Activated T-cell treated with anti-CD3 and anti-CD28 coated beads for 24 hours (primary cell): ENCODE results near the gene DOCK10.

Experiments
- DNase-seq: peaks from one replicate; pipeline ENCODE4 v3.0.0-alpha.2; 2020; ENCODE audit warnings: low read depth

The DOCK10 gene

DNA sequence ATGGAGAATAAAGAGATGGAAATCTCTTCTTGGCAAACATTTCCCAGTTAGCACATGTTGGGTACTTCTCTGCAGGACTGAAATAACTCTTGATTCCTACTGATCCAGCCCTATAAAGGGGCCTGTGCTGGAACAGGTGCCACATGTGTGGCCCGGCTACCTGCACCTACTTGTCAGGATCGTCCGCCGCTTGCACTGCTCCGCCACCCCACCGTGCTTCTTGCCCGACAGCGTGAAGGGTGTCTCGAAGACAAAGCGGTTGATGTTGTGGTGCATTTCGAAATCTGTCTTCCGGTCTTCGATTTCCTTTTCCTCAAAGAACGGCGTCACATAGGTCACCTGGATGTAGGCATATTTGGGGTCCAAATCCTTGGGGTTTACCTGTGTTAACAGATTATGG is 267.5 kb downstream of the DOCK10 start:
- DNase-seq: no peak

DNA sequence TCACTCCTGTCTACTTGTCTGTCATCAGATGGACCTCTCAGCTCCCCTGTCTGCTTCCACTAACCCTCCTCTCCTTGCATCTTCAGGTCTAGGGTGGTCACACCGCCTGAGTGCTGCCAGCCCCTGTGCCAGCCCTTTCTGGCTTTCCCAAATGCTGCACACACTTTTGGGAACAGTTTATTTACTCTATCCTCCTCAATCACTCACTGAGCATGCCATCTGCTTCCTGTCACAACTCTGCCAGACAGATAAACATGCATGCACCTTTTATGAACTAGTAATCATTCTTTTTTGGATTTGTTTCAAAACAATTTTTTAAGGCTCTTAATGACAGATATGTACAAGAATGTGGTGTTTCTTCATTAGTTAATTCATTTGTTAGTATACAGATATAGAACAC is 269.8 kb downstream of the DOCK10 start:
- no peak for DNase-seq

DNA sequence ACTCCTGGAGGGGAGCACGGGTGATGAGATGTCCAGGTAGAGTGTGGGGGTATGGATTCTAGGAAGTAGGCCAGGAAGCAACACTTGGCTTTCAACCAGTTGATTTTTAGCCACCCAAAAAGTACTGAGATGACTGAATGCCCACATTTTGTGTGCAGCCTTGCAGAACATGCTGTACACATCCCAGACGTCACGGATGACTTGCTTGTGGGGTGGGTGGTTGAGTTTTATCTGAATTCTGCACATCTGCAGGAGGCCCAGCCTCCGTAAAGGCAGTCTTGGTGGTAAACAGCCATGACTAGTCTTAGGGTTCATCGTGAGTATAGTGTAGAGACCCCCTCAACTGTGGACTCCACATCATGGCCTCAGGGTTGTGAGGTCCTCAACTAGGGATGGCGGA is 272.8 kb downstream of the DOCK10 start:
- no peak for DNase-seq

DNA sequence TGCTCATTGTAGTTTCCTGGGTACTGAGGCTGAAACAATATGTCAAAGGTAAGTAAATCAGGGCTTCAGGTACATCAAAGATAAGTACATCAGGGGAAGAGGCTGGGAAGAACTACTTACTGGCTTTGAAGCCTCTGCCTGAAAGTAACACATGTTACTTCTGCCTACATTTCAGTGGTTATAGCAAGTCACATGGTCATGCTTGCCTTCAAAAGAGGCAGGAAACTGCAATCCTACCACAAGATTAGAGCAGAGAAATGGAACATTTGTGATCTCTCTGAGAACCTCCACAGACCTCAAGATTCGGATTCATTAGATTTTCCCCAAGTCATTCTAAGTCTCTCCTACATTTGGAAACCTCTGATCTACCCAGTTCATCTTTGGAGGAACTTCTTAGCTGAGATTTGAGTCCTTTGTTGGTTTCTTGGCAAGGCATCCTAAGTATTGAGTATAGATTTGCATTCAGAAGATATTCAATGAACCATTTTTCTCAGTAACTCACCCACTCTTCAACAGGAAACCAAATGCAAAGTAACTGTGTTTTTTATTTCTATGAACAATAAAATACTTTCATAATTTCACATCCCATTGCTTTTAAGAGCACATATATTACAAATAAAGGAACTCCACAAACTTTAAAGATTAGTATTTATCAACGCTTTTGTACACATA is 277.6 kb downstream of the DOCK10 start:
- no peak for DNase-seq

DNA sequence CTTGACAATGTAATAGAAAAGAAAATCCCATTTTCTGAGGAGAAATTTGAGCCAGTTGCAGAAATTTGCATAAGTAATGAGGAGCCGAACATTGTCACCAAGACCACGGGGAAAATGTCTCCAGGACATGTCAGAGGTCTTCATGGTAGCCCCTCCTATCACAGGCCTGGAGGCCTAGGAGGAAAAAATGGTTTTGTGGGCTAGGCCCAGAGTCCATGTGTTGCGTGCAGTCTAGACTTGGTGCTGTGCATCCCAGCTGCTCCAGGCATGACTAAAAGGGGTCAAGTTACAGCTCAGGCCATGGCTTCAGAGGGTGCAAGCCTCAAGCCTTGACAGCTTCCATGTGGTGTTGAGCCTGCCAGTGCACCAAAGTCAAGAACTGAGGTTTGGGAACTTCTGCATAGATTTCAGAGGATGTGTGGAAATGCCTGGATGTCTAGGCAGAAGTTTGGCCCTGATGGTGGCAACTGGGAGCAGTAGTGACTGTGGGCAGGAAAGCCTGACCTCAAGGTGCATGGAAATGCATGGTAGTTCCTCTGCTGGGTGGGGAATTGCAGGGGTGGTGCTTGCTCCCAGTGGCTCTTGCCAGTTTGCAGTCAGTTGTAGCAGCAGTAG is 284.2 kb downstream of the DOCK10 start:
- no peak for DNase-seq

DNA sequence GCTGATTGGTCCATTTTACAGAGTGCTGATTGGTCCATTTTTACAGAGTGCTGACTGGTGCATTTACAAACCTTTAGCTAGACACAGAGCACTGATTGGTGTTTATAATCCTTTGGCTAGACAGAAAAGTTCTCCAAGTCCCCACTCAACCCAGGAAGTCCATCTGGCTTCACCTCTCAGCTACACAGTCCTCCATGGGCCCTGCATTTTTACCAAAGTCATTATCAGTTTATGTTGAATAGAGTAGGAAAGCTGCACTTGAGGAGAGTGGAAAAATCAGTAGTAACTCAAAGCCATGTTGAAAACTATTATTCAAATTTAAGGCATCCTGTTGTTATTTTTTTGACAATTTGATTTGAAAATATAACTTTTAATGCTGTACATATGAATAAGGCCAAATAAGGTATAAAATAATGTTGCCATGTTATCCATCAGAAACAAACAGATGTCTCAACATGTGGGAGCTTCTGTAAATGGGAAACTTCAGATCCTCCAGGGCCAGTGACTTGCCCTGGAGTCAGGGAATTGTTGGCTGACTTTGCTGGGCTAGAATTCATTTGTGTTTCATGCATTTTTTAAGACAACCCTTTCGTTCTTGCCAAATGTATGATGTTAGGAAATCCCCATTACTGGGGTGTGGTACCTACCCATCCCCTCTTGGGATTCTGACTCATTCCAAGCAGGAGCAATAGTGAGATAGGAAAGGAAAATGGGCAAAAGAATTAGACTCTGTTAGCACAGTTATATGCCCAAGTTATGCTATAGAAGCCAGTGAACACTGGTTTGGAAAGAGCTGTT is 288.3 kb downstream of the DOCK10 start:
- no peak for DNase-seq

DNA sequence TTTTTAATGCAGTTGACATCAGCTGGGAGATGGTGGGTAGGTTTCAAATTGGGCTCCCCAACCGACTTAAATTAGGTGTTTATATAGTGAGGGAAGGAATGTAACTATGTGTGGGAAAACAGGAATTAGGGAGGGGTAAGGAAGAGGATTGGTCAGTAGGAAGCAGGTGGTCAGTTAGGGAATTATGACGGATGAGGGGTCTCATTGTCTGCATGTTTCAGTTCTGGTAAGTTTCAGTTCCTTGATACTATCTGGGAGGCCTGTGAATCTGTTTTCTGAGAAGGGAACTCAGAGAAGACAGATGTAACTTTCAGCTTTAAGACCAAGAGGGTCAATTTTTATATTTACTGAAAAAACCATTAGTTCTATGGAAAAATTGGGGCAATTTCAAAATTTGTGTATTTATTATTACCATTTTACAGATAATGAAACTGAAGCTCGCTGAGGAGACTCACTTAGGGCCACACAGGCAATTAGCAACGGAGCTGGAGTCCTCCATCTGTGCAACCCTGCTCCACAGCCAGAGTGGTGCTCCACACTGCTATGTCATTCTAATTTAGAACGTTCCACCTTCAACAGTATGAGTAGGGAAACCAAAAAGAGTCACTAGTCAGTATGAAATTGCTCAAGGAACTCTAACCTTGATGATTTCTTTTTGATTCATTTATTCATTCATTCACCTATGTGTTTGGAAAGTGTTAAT is 290.1 kb downstream of the DOCK10 start:
- no peak for DNase-seq

DNA sequence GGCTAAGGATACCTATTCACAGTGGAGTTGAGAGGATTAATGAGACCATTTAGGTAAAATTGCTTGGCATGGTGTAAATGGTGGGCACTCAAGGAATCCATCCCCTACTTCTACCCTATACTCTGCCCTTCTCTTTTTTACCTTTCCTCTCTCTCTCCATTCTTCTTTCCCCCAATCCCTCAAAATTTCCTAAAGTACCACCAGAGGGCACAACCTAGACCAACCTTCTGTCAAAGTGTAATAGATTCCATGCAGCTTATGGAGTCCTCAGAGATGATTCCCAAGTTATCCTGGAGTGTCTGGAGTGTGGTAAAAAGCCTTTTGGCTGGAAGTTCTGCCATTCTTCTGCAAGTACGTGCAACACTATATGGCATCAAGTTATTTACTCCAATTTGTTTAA is 293.1 kb downstream of the DOCK10 start:
- no peak for DNase-seq

DNA sequence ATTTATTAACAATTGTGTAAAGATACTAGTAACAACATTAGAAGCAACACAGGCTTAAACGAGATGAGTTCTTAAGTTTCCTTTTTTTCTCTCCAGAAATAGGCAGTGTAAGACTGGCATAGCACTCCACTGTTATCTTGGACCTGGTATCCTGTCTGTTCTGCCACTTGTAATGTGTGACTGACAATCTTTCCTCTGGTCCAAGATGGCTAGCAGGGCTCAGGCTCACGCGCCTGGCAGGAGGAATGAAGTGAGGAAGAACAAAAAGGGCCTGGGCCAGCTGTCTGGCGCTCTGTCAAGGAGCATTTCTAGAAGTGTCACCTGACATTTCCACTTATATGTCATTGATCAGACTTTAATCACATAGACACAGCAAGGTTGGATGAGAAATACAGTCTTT is 294.5 kb downstream of the DOCK10 start:
- no peak for DNase-seq

DNA sequence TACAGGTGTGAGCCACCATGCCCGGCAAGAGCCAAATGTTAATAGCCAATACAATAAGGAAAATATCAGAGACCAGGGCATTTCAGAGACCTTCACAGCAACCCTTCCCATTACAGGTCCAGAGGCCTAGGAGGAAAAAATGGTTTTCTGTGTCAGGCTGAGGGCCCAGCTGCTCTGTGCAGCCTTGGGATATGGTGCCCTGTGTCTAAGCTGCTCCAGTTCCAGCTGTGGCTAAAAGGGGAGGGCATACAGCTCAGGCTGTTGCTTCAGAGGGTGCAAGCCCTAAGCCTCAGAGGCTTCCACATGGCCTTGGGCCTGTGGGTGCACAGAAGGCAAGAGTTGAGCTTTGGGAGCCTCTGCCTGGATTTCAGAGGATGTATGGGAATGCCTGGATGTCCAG is 306.0 kb downstream of the DOCK10 start:
- no peak for DNase-seq

DNA sequence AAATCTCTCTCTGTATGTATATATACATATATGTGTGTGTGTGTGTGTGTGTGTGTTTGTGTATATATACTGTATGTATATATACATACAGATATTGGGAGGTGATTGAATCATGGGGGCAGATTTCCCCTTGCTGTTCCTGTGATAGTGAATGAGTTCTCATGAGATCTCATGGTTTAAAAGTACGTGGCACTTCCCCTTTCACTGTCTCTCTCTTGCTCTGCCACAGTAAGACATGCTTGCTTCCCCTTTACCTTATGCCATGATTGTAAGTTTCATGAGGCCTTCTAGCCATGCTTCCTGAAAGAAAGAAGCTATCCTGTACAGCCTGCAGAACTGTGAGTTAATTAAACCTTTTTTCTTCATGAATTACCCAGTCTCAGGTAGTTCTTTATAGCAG is 307.3 kb downstream of the DOCK10 start:
- no peak for DNase-seq

DNA sequence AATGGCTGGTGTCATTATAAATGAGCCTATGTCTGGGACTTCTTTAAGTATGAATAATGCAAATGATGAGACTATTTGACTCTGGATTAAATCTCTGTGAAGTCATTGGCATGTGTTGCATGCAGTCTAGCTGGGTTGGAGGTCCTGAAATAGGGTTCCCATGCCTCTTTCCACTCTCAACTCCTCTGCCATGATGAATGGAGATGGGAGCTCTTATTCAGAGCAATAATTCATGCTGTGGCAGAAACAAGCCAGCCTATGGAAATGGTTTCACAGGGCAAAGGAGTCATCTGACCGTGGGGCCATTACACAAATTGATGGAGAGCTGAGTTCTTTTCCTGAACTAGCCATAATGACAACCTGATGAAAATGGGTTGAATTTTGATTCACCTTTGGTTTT is 310.6 kb downstream of the DOCK10 start:
- DNase-seq: no peak

DNA sequence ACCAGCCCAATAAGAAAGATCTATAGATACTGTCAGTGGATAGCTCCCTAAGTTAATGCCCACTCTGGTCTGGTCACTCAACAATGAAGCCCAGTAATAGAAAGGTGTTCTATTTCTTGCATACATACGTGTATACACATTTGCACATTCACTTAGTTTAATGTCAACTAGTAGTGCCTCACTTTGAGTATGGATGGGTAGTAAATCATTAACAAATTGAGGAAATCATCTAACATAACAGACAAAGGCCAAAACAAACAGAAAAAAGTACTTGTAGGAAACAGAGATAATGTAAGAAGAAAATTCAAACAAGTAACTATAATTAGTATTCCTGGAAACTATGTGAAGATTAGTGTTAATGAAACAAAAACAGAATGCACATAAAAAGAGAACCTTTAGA is 312.8 kb downstream of the DOCK10 start:
- DNase-seq: no peak

DNA sequence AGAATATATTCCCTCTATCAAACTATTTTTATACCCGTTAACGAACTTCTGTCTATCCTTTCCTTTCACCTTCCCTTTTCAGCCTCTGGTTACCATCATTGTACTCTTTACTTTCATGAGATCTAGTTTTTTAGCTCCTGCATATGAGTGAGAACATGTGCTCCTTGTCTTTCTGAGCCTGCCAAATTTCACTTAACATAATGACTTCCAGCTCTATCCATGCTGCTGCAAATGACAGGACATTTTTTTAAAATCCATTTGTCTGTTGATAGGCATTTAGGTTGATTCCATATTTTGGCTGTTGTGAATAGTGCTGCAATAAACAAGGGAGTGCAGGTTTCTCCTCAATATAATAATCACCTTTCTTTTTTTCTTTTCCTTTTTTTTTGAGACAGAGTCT is 317.9 kb downstream of the DOCK10 start:
- no peak for DNase-seq

DNA sequence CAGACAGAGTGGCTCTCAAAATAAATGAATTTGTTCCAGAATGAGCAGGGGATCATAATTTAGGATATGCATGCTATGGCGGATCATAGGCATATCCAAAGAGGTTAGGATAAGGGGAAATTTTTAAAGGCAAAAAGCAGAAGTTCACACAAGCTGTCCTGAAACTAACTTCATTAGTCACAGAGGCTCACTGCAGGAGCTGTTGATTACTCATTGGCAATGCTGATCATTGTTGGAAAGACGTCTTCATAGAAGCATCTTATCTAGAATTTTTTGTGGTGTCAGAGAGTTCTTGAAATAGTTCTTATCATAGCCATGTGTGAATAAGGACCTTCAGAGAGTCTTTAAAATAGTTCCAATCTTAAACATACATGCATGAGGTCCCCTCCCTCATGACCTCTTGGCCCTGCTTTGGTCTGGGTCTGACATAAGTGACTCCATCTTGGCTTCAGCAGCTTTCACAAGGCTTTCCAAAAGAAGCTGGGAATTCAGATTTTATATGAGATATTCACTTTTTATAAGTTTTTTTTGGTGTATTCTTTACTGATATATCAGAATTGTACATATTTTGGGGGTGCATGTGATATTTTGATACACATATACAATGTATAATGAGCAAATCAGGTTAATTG is 318.6 kb downstream of the DOCK10 start:
- no peak for DNase-seq

DNA sequence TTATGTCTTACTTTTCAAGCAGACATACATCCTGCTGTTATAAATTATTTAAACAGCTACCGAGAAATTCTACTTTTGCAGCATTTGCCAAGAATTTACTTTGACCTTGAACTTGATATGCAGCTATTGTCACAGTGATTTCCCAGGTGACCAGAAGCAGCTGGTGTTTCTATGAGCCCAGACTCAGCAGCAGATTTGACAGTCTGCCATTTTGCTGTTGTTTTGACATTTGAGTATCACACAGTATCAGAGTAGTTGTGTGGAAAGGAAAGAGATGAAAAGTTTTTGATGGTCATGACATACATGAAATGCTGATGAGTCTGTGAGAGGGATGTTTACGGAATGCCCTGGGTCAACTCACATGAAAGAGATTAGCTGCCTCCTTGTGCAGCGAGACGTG is 319.5 kb downstream of the DOCK10 start:
- DNase-seq: no peak

DNA sequence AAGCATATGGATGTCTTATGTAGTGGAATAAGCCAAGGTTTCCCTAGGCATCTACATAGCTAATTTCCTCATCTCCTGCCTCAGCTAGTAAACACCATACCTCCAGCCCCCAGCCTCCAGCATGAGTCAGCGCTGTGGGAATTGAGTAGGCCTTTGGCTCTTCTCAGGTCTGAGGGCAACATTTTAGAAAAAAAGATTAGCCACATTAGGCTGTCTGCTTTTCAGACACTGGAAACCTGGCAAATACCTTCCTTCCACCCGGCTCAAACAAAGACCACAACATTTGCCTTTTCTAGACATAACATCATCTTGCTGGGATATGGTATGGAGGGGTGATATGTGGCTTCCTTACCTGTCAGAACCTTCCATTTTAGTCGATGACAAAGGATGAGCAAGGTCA is 320.0 kb downstream of the DOCK10 start:
- no peak for DNase-seq

DNA sequence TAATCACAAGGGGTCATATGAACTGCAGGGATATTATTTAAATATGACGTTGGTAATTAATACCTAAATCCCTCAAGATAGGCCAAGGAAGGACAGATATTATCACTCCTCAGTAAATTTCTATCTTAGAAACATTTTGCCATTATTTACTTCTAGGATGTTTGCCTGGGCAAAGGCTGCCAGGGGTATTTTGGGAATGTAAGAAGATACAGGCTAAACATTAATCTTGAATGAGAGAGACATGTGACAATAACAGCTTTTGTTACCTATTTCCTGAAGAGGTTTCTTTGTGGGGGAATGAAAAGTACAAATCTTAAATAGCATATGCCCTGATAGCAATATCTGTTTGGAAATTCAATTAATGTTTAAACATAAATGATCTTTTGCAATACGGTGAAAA is 325.3 kb downstream of the DOCK10 start:
- DNase-seq: no peak

DNA sequence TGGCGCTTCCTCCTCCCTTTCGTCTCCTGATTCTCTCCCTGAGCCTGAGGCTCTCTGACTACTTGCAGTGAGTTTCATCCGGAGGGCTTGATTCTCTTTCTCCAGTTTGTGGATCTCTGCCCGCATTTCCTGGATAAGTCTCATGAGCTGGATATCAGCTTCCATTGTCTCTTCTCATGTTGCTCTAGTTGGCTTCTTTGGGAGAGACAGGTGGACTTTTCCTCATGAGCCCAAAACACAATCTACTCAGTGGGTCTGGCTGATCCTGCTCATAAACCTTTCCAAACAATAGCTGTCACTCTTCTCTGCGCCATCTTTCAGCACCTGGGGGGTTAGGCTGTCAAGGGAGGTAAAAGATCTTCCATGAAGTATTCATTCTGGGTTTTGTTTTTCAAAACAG is 326.1 kb downstream of the DOCK10 start, which contains the start of gene CCDC195:
Gene CCDC195, minus strand, starts transcription at position 165 of the 400 bp plus-strand sequence. Its CDS starts 0 bp downstream, at position 165.
- DNase-seq: no peak
